H9 (cell line): ENCODE measurements around the gene NDUFV2. TPM values are rescaled to one million over a fixed set of nuclear protein-coding genes. Genes with fewer than 3 reads are reported as not detected.

Source experiments
- DNase-seq: peaks from one replicate; pipeline ENCODE4 v3.0.0-alpha.2; 2017
- H2AFZ ChIP-seq: one replicate; pipeline ENCODE4 v1.6.1; 2013; ENCODE audit warnings: mild to moderate bottlenecking, low read length, control low read depth, moderate library complexity
- H2AK5ac ChIP-seq: 2 replicates; pipeline ENCODE4 v1.6.1; 2013; ENCODE audit warnings: low read length, control low read depth, mixed read lengths; ENCODE audit not compliant: insufficient read length
- H2BK120ac ChIP-seq: one replicate; pipeline ENCODE4 v1.6.1; 2013; ENCODE audit warnings: low read depth, mild to moderate bottlenecking, low read length, control low read depth, inconsistent platforms; ENCODE audit not compliant: poor library complexity, severe bottlenecking
- H2BK12ac ChIP-seq: 2 replicates; pipeline ENCODE4 v1.6.1; 2013; ENCODE audit warnings: low read length, control low read depth, mixed read lengths, low read depth; ENCODE audit not compliant: insufficient read length
- H2BK15ac ChIP-seq: 2 replicates; pipeline ENCODE4 v1.6.1; 2013; ENCODE audit warnings: low read depth, low read length, control low read depth
- H2BK20ac ChIP-seq: one replicate; pipeline ENCODE4 v1.6.1; 2013; ENCODE audit warnings: low read depth, mild to moderate bottlenecking, low read length, control low read depth, inconsistent platforms; ENCODE audit not compliant: poor library complexity, severe bottlenecking
- H2BK5ac ChIP-seq: 2 replicates; pipeline ENCODE4 v1.6.1; 2013; ENCODE audit warnings: low read length, control low read depth, mixed read lengths; ENCODE audit not compliant: insufficient read length
- H3K14ac ChIP-seq: 2 replicates; pipeline ENCODE4 v1.6.1; 2013; ENCODE audit warnings: low read length, control low read depth; ENCODE audit not compliant: insufficient read depth
- H3K18ac ChIP-seq: 2 replicates; pipeline ENCODE4 v1.6.1; 2013; ENCODE audit warnings: low read depth, mild to moderate bottlenecking, mixed read lengths, low read length, control low read depth; ENCODE audit not compliant: insufficient read length
- H3K23ac ChIP-seq: 2 replicates; pipeline ENCODE4 v1.6.1; 2013; ENCODE audit warnings: low read length, control low read depth, mixed read lengths, low read depth; ENCODE audit not compliant: insufficient read length
- H3K23me2 ChIP-seq: 2 replicates; pipeline ENCODE4 v1.6.1; 2013; ENCODE audit warnings: low read depth, mild to moderate bottlenecking, mixed read lengths, low read length, control low read depth; ENCODE audit not compliant: insufficient read length, poor library complexity, severe bottlenecking
- H3K27ac ChIP-seq: 2 replicates; pipeline ENCODE4 v1.5.1; 2013; ENCODE audit warnings: low read length, control low read depth, mixed read lengths, low read depth; ENCODE audit not compliant: insufficient read length
- H3K27me3 ChIP-seq: 2 replicates; pipeline ENCODE4 v1.6.1; 2013; ENCODE audit warnings: low read length, control low read depth, inconsistent platforms; ENCODE audit not compliant: insufficient read depth
- H3K4ac ChIP-seq: 2 replicates; pipeline ENCODE4 v1.6.1; 2013; ENCODE audit warnings: low read depth, mild to moderate bottlenecking, control low read depth, inconsistent platforms, low read length, moderate library complexity
- H3K4me1 ChIP-seq: 2 replicates; pipeline ENCODE4 v1.6.1; 2013; ENCODE audit warnings: low read length, control low read depth, inconsistent platforms; ENCODE audit not compliant: insufficient read depth
- H3K4me2 ChIP-seq: 2 replicates; pipeline ENCODE4 v1.6.1; 2013; ENCODE audit warnings: low read length, control low read depth, mixed read lengths; ENCODE audit not compliant: insufficient read length, insufficient read depth
- H3K56ac ChIP-seq: 2 replicates; pipeline ENCODE4 v1.6.1; 2013; ENCODE audit warnings: low read depth, mild to moderate bottlenecking, mixed read lengths, low read length, control low read depth; ENCODE audit not compliant: insufficient read length
- H3K79me1 ChIP-seq: 2 replicates; pipeline ENCODE4 v1.6.1; 2013; ENCODE audit warnings: low read depth, mild to moderate bottlenecking, moderate library complexity, low read length, control low read depth, inconsistent platforms; ENCODE audit not compliant: insufficient read depth, poor library complexity, severe bottlenecking
- H3K79me2 ChIP-seq: 2 replicates; pipeline ENCODE4 v1.6.1; 2013; ENCODE audit warnings: low read length, control low read depth, inconsistent platforms; ENCODE audit not compliant: insufficient read depth
- H3K9ac ChIP-seq: 2 replicates; pipeline ENCODE4 v1.6.1; 2013; ENCODE audit warnings: low read length, control low read depth, mixed read lengths; ENCODE audit not compliant: insufficient read length; ENCODE audit errors: extremely low read depth
- H3K9me3 ChIP-seq: one replicate; pipeline ENCODE4 v1.6.1; 2013; ENCODE audit warnings: low read depth, low read length, inconsistent platforms; ENCODE audit not compliant: control insufficient read depth
- H3T11ph ChIP-seq: one replicate; pipeline ENCODE4 v1.6.1; 2013; ENCODE audit warnings: mild to moderate bottlenecking, low read length, control low read depth, inconsistent platforms
- H4K20me1 ChIP-seq: one replicate; pipeline ENCODE4 v1.6.1; 2013; ENCODE audit not compliant: control insufficient read depth, insufficient read length, insufficient read depth
- H4K5ac ChIP-seq: 2 replicates; pipeline ENCODE4 v1.6.1; 2013; ENCODE audit warnings: low read depth, mild to moderate bottlenecking, mixed read lengths, low read length, control low read depth; ENCODE audit not compliant: insufficient read length
- H4K8ac ChIP-seq: replicated peaks from 2 replicates; pipeline ENCODE4 v1.6.1; 2013; ENCODE audit warnings: low read length, control low read depth, mixed read lengths, low read depth; ENCODE audit not compliant: insufficient read length
- H4K91ac ChIP-seq: 2 replicates; pipeline ENCODE4 v1.6.1; 2013; ENCODE audit warnings: low read depth, mild to moderate bottlenecking, moderate library complexity, mixed read lengths, low read length, control low read depth; ENCODE audit not compliant: insufficient read length
- H3K27ac Mint-ChIP-seq, 3 experiments: 2 replicates in 2 of 3; 3 replicates in 1 of 3; pipeline ENCODE4 v1.8.0; 2020 to 2021; ENCODE audit warnings: mixed read lengths in 3 of 3, mild to moderate bottlenecking in 1 of 3, moderate library complexity in 1 of 3
- H3K27me3 Mint-ChIP-seq: 2 replicates; pipeline ENCODE4 v1.8.0; 2021; ENCODE audit warnings: low read depth, mild to moderate bottlenecking, moderate library complexity, mixed read lengths
- H3K36me3 Mint-ChIP-seq, 3 experiments: 2 replicates in 2 of 3; 3 replicates in 1 of 3; pipeline ENCODE4 v1.8.0; 2020 to 2021; ENCODE audit warnings: low read depth in 3 of 3, mixed read lengths in 3 of 3; ENCODE audit not compliant: insufficient read depth in 1 of 3
- H3K4me1 Mint-ChIP-seq, 2 experiments: 2 replicates each; pipeline ENCODE4 v1.8.0; 2020; ENCODE audit warnings: mixed read lengths in 2 of 2
- H3K4me3 Mint-ChIP-seq, 2 experiments: 2 replicates in 1 of 2; 3 replicates in 1 of 2; pipeline ENCODE4 v1.8.0; 2020 to 2021; ENCODE audit warnings: mild to moderate bottlenecking in 2 of 2, mixed read lengths in 2 of 2, moderate library complexity in 1 of 2
- H3K9me3 Mint-ChIP-seq, 2 experiments: 2 replicates in 1 of 2; 3 replicates in 1 of 2; pipeline ENCODE4 v1.8.0; 2020; ENCODE audit warnings: mild to moderate bottlenecking in 2 of 2, mixed read lengths in 2 of 2, moderate library complexity in 1 of 2
- WGBS: extraction: QIAGEN DNeasy Blood & Tissue Kit; methylation state at CpG from one replicate; pipeline ENCODE4 v1.1.7; 2013; ENCODE audit warnings: missing lambda C conversion rate, low lambda C conversion rate, mixed read lengths; ENCODE audit not compliant: insufficient read length; ENCODE audit errors: extremely low coverage; 5-methylcytosine and 5-hydroxymethylcytosine counted together
- total RNA-seq: library from RNA; stranded (reverse); gene quantifications from 2 replicates; pipeline ENCODE4 v1.2.1, GENCODE V29; 2021
- TF ChIP-seq, protein P1 (sequence below): fragments of 200-600 bp; sonication (generic); conservative IDR thresholded peaks from 3 replicates; pipeline ENCODE4 v1.8.0; 2021; ENCODE audit warnings: antibody characterized with exemption, mild to moderate bottlenecking

NDUFV2 gene
- total RNA-seq, 1 experiment from 2014 or later, result 206 TPM

DNA sequence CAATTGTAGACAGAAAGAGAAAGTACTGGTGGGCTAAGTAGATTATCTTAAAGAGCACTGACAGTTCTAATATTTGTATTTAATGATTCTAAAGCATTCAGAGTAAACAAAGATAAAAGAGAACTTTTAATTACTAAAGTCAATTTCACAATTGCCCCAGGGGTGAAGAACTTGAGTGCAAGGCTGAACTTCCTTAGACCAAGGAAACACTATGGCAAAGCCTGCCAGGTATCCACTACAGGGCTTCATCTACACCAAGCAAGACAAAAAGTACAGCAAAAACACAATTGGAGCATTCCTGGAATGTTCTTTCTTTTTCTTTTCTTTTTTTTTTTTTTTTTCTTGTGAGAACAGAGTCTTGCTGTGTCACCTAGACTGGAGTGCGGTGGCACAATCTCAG lies 46.9 kb upstream of the NDUFV2 start:
- H3K23ac ChIP-seq, result no peak overlapping the region
- no peak overlapping the region for H3K4me2 ChIP-seq
- Mint-ChIP-seq H3K27me3 (no peaks in the 10 kb centered on the region), H3K4me1 (no peaks in the 10 kb centered on the region), H3K27ac (no peak overlapping the region), H3K36me3 (peaks cover 8 to 21% (median 13%) of the 10 kb centered on the region in 3 experiments), H3K9me3 (peaks cover 22 to 24% of the 10 kb centered on the region in 2 experiments), H3K4me3 (no peak overlapping the region)
- WGBS, result no CpG with 5 or more reads among the region's 1 CpG
- H3K9me3 ChIP-seq, result no peaks in the 10 kb centered on the region
- H3K79me1 ChIP-seq, result no peaks in the 10 kb centered on the region
- H3K4ac ChIP-seq, result no peak overlapping the region
- H3K4me1 ChIP-seq, result no peaks in the 10 kb centered on the region
- no peak overlapping the region for H3K14ac ChIP-seq
- H4K5ac ChIP-seq, result no peak overlapping the region
- no peak overlapping the region for H3K56ac ChIP-seq
- H3K27ac ChIP-seq, result no peak overlapping the region
- H4K91ac ChIP-seq, result no peak overlapping the region
- TF ChIP-seq, protein P1, sequence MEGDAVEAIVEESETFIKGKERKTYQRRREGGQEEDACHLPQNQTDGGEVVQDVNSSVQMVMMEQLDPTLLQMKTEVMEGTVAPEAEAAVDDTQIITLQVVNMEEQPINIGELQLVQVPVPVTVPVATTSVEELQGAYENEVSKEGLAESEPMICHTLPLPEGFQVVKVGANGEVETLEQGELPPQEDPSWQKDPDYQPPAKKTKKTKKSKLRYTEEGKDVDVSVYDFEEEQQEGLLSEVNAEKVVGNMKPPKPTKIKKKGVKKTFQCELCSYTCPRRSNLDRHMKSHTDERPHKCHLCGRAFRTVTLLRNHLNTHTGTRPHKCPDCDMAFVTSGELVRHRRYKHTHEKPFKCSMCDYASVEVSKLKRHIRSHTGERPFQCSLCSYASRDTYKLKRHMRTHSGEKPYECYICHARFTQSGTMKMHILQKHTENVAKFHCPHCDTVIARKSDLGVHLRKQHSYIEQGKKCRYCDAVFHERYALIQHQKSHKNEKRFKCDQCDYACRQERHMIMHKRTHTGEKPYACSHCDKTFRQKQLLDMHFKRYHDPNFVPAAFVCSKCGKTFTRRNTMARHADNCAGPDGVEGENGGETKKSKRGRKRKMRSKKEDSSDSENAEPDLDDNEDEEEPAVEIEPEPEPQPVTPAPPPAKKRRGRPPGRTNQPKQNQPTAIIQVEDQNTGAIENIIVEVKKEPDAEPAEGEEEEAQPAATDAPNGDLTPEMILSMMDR, result no peak
- H3K23me2 ChIP-seq, result no peaks in the 10 kb centered on the region
- no peak overlapping the region for H2AK5ac ChIP-seq
- no peak overlapping the region for H2BK120ac ChIP-seq
- H2BK20ac ChIP-seq, result no peak overlapping the region
- H2BK15ac ChIP-seq, result no peak overlapping the region
- H3K27me3 ChIP-seq, result no peaks in the 10 kb centered on the region
- DNase-seq, result no peak
- H2AFZ ChIP-seq, result no peak overlapping the region
- no peak overlapping the region for H3K18ac ChIP-seq
- H2BK12ac ChIP-seq, result no peak overlapping the region
- H3T11ph ChIP-seq, result no peak overlapping the region
- no peaks in the 10 kb centered on the region for H4K20me1 ChIP-seq
- H2BK5ac ChIP-seq, result no peak overlapping the region
- H3K79me2 ChIP-seq, result no peaks in the 10 kb centered on the region
- H4K8ac ChIP-seq, result no peak overlapping the region
- no peak overlapping the region for H3K9ac ChIP-seq
